ENCODE data around the gene TRABD2B. TPM values are rescaled to one million over a fixed set of nuclear protein-coding genes. Genes with fewer than 3 reads are reported as not detected.

The TRABD2B gene
- polyA plus RNA-seq, 1 of the 3 experiments (the other 2 are of a cell fraction), result 0.03 TPM

DNA sequence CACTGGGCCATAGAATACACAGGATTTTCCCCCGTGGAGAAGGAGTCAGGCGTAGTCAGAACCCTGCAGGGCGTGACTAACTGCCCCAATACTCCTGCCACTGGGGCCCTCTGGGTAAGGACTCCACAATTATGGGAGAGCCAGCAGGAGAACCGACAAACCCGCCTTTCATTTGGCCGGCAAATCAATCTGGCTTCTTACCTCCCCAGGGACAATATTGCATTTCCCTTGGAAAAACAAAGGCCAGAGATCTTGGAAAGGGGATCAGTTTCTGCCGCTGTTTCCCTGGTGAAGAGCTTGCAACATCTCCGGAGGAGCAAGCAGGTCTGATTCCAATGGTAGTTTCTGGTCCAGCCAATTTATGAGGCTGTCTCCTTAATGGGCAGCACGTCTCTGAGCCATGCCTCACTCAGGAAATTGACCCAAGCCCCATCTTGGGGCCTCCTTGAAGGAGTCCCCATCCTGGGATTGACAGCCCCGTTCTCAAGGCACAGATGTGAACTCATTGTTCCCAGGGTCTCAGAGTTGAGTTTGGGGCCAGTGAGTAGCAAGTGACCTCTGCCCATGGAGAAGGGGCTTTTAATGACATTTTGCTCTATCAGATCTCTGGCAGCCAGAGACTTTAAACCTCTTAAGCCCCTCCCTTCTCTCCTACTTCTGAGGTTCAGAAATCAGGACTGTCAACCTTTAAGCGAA, 4.3 kb downstream of the TRABD2B start:
- no peaks in the 10 kb centered on the region for H3K9me2 ChIP-seq
- H3K9ac ChIP-seq, result no peak overlapping the region
- ChIA-PET CTCF (interaction anchor here (0.8 to 1.5 kb wide), 4 partner anchors 20 to 255 kb away, joined by 4 to 6 read pairs (median 4); no protein-coding TSS in a partner anchor), POLR2A (interaction anchor here (0.6 kb wide), 1 partner anchor 151 kb away, joined by 5 read pairs; no protein-coding TSS in a partner anchor)
- WGBS (ENCODE audit: low lambda C conversion rate), result 72% methylated on average over 5 of the region's 11 CpGs
- H3K4me1 ChIP-seq (ENCODE audit: control insufficient read depth in 1 of 2, insufficient read depth in 2 of 2, low read depth in 1 of 2, low read length in 1 of 2), result peaks cover 0 to 9% of the 10 kb centered on the region in 2 experiments; a peak in 2 of 4 replicates
- no peak overlapping the region for H2AFZ ChIP-seq (ENCODE audit: low read depth)
- H3K4me2 ChIP-seq, result no peak overlapping the region
- no peaks in the 10 kb centered on the region for H3F3A ChIP-seq (replicated peaks; ENCODE audit: insufficient read depth)
- H3K36me3 ChIP-seq (replicated peaks in 1 of 2; ENCODE audit: control insufficient read depth in 1 of 2, insufficient read depth in 2 of 2, low read length in 1 of 2), result no peaks in the 10 kb centered on the region
- H3K79me2 ChIP-seq (ENCODE audit: insufficient read depth), result no peaks in the 10 kb centered on the region
- DNase-seq, result no peak
- H3K27ac ChIP-seq (ENCODE audit: low read depth in 2 of 2, low read length in 1 of 2), result no peak overlapping the region
- H3K4me3 ChIP-seq (ENCODE audit: low read depth in 2 of 2, low read length in 1 of 2), result no peak overlapping the region
- H3K9me3 ChIP-seq, result no peaks in the 10 kb centered on the region
- 0 out of 2 replicates have a peak, but pooled peaks cover 4% of the 10 kb centered on the region for H3K27me3 ChIP-seq (ENCODE audit: insufficient read depth)
- H4K20me1 ChIP-seq (ENCODE audit: insufficient read depth), result no peaks in the 10 kb centered on the region
- TF ChIP-seq, protein P1, sequence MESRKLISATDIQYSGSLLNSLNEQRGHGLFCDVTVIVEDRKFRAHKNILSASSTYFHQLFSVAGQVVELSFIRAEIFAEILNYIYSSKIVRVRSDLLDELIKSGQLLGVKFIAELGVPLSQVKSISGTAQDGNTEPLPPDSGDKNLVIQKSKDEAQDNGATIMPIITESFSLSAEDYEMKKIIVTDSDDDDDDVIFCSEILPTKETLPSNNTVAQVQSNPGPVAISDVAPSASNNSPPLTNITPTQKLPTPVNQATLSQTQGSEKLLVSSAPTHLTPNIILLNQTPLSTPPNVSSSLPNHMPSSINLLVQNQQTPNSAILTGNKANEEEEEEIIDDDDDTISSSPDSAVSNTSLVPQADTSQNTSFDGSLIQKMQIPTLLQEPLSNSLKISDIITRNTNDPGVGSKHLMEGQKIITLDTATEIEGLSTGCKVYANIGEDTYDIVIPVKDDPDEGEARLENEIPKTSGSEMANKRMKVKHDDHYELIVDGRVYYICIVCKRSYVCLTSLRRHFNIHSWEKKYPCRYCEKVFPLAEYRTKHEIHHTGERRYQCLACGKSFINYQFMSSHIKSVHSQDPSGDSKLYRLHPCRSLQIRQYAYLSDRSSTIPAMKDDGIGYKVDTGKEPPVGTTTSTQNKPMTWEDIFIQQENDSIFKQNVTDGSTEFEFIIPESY (IDR thresholded peaks at IDR 0.05; ENCODE audit: borderline replicate concordance, low read depth), result no peak
- TF ChIP-seq EP300 (IDR thresholded peaks at IDR 0.05; ENCODE audit: borderline replicate concordance in 1 of 2, low read depth in 1 of 2, low read length in 1 of 2), result no peak
- no peak for TF ChIP-seq SMC3 (IDR thresholded peaks at IDR 0.05; ENCODE audit: low read depth, low read length)
- no peak for TF ChIP-seq MXI1 (IDR thresholded peaks at IDR 0.05; ENCODE audit: low read depth, low read length)
- TF ChIP-seq SIN3A (IDR thresholded peaks at IDR 0.05; ENCODE audit: borderline replicate concordance, low read depth, low read length), result no peak
- TF ChIP-seq RAD21 (IDR thresholded peaks at IDR 0.05; ENCODE audit: low read length), result no peak
- TF ChIP-seq GABPA (IDR thresholded peaks at IDR 0.05; ENCODE audit: low read depth), result no peak
- TF ChIP-seq RXRA (IDR thresholded peaks at IDR 0.05; ENCODE audit: borderline replicate concordance, low read depth), result no peak
- TF ChIP-seq, protein P2, sequence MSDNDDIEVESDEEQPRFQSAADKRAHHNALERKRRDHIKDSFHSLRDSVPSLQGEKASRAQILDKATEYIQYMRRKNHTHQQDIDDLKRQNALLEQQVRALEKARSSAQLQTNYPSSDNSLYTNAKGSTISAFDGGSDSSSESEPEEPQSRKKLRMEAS (IDR thresholded peaks at IDR 0.05; ENCODE audit: low read depth), result no peak
- no peak for TF ChIP-seq FOXM1 (IDR thresholded peaks at IDR 0.05; ENCODE audit: low read depth)
- TF ChIP-seq JUND (IDR thresholded peaks at IDR 0.05), result no peak
- TF ChIP-seq RFX5 (IDR thresholded peaks at IDR 0.05; ENCODE audit: low read length), result no peak
- no peak for TF ChIP-seq NRF1 (IDR thresholded peaks at IDR 0.05; ENCODE audit: low read depth, low read length)
- TF ChIP-seq TAF1 (IDR thresholded peaks at IDR 0.05; ENCODE audit: borderline replicate concordance, low read depth, low read length), result no peak

DNA sequence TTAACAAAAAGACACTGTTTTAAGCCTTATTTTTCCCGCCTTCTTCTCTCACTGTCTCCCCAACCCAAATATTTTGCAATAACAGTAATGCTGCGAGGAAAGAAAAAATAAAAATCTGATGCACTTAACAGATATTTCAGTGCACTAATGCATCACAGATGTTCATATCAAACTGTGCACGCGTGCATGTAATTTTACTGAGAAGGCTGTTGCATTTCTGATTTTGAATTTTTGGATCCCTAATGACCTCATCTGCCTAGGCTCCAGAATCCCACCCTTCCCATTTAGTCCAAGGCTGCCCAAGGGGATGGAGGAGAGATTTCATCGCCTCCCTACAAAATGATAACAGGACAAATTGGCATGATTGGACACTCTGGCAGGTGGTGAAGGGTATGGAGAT, 5.5 kb downstream of the TRABD2B start:
- Histone ChIP-seq H3K4me3 (ENCODE audit: low read depth in 2 of 2, low read length in 1 of 2) (no peak overlapping the region), H3K9me2 (no peaks in the 10 kb centered on the region), H3K4me2 (no peak overlapping the region), H3K9ac (no peak overlapping the region), H3K27me3 (ENCODE audit: insufficient read depth) (0 out of 2 replicates have a peak, but pooled peaks cover 4% of the 10 kb centered on the region), H3F3A (replicated peaks; ENCODE audit: insufficient read depth) (no peaks in the 10 kb centered on the region), H3K79me2 (ENCODE audit: insufficient read depth) (no peaks in the 10 kb centered on the region), H4K20me1 (ENCODE audit: insufficient read depth) (no peaks in the 10 kb centered on the region), H3K9me3 (no peaks in the 10 kb centered on the region), H2AFZ (ENCODE audit: low read depth) (no peak overlapping the region), H3K36me3 (replicated peaks in 1 of 2; ENCODE audit: control insufficient read depth in 1 of 2, insufficient read depth in 2 of 2, low read length in 1 of 2) (no peaks in the 10 kb centered on the region), H3K4me1 (ENCODE audit: control insufficient read depth in 1 of 2, insufficient read depth in 2 of 2, low read depth in 1 of 2, low read length in 1 of 2) (peaks cover 0 to 9% of the 10 kb centered on the region in 2 experiments; a peak in 2 of 4 replicates), H3K27ac (ENCODE audit: low read depth in 2 of 2, low read length in 1 of 2) (no peak overlapping the region)
- WGBS (ENCODE audit: low lambda C conversion rate), result 69% methylated on average over 5 of the region's 5 CpGs
- POLR2A ChIA-PET, result no interaction called here
- DNase-seq, result peak; percentile 68
- CTCF ChIA-PET, result interaction anchor here (1.0 to 1.7 kb wide), 9 partner anchors 19 to 254 kb away, joined by 3 to 7 read pairs (median 3); no protein-coding TSS in a partner anchor
- no peak for TF ChIP-seq ELF1 (IDR thresholded peaks at IDR 0.05)
- TF ChIP-seq, protein P3, sequence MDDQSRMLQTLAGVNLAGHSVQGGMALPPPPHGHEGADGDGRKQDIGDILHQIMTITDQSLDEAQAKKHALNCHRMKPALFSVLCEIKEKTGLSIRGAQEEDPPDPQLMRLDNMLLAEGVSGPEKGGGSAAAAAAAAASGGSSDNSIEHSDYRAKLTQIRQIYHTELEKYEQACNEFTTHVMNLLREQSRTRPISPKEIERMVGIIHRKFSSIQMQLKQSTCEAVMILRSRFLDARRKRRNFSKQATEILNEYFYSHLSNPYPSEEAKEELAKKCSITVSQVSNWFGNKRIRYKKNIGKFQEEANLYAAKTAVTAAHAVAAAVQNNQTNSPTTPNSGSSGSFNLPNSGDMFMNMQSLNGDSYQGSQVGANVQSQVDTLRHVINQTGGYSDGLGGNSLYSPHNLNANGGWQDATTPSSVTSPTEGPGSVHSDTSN (IDR thresholded peaks at IDR 0.05), result no peak
- TF ChIP-seq, protein P1 (IDR thresholded peaks at IDR 0.05; ENCODE audit: borderline replicate concordance, low read depth), result no peak
- TF ChIP-seq TEAD4 (IDR thresholded peaks at IDR 0.05; ENCODE audit: borderline replicate concordance, insufficient read depth), result no peak
- no peak for TF ChIP-seq FOXM1 (IDR thresholded peaks at IDR 0.05; ENCODE audit: low read depth)
- TF ChIP-seq CHD2 (IDR thresholded peaks at IDR 0.05; ENCODE audit: low read length, partially characterized antibody), result no peak
- no peak for TF ChIP-seq SIN3A (IDR thresholded peaks at IDR 0.05; ENCODE audit: borderline replicate concordance, low read depth, low read length)
- no peak for TF ChIP-seq GABPA (IDR thresholded peaks at IDR 0.05; ENCODE audit: low read depth)
- 0 out of 2 replicates have a peak, but pooled peaks have one; percentile 9 for TF ChIP-seq RAD21 (IDR thresholded peaks at IDR 0.05; ENCODE audit: low read length)
- TF ChIP-seq RFX5 (IDR thresholded peaks at IDR 0.05; ENCODE audit: low read length), result no peak
- TF ChIP-seq, protein P4, sequence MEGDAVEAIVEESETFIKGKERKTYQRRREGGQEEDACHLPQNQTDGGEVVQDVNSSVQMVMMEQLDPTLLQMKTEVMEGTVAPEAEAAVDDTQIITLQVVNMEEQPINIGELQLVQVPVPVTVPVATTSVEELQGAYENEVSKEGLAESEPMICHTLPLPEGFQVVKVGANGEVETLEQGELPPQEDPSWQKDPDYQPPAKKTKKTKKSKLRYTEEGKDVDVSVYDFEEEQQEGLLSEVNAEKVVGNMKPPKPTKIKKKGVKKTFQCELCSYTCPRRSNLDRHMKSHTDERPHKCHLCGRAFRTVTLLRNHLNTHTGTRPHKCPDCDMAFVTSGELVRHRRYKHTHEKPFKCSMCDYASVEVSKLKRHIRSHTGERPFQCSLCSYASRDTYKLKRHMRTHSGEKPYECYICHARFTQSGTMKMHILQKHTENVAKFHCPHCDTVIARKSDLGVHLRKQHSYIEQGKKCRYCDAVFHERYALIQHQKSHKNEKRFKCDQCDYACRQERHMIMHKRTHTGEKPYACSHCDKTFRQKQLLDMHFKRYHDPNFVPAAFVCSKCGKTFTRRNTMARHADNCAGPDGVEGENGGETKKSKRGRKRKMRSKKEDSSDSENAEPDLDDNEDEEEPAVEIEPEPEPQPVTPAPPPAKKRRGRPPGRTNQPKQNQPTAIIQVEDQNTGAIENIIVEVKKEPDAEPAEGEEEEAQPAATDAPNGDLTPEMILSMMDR (IDR thresholded peaks at IDR 0.05), result no peak

All from SK-N-SH (cell line).